ENCODE data around the gene TMEM259. TPM values are rescaled to one million over a fixed set of nuclear protein-coding genes. Genes with fewer than 3 reads are reported as not detected.

The TMEM259 gene
- total and polyA plus RNA-seq, 2 of the 13 experiments (the other 11 are each of a cell fraction or from before 2014, with no cell fraction given) = 64.7 to 164 TPM

GRCh38 chr19:1026783-1027649, 6.1 kb upstream of the TMEM259 start (continued):
- TF ChIP-seq HNRNPLL (IDR thresholded peaks at IDR 0.05; ENCODE audit: low read depth, low read length, poor library complexity, severe bottlenecking) (peak; percentile 29), ZNF20 (CRISPR knock-in tag; IDR thresholded peaks at IDR 0.05) (0 out of 2 replicates have a peak, but pooled peaks have one; percentile 45), ZMYM3 (CRISPR knock-in tag; IDR thresholded peaks at IDR 0.05) (no peak), HOXA5 (CRISPR knock-in tag; IDR thresholded peaks at IDR 0.05) (0 out of 2 replicates have a peak, but pooled peaks have one; percentile 34)

DNA sequence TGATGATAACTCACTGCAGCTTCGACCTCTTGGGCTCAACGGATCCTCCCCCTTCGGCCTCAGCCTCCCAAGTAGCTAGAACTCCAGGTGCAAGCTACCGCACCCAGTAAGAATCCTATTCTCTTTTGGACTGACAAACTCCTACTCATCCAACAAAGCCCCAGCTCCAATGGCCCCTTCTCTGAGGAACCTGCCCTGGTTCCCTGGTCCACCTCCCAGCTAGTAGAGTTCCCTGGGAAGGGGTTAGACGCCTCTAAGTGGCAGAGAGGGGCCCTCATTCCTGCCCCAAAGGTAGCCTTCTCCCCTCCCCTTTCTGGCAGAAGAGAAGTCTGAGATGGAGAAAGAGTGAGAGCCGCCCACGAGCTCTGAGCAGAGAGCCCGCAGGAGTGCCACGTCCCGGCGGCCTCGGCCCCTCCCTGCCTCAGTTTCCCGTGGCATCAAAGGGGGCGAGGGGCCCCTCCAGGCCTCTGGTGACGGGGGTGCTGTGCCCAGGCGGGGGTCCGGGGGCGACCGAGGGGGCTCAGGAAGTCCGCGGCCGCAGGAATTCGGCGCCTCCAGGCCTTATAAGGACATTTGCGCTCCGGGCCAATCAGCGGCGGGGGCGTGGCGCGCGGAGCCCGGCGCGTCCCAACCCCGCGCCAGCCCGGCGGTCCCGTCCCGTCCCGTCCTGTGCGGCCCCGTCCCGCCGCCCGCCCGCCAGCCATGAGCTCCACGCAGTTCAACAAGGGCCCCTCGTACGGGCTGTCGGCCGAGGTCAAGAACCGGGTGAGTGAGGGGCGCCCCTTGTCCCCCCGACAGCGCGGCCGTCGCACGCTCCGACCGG, 5.2 kb upstream of the TMEM259 start, which contains the start of gene CNN2:
Gene CNN2 (plus strand): TSS at position 649 of the 823 bp plus-strand sequence. CDS start 54 bp downstream, at position 703.
- ChIA-PET CTCF (ENCODE audit: low intra/inter-chr PET ratio, low total read pairs) (no interaction called here), POLR2A (interaction anchor here (0.7 to 6.7 kb wide), 19 partner anchors 11 to 346 kb away, joined by 3 to 71 read pairs (median 4); partner anchors contain the start of genes ABCA7, ARHGAP45, CIRBP and PTBP1)
- ATAC-seq (peak; percentile 89), FAIRE-seq (no peak), DNase-seq (ENCODE audit: low spot score) (peak; percentile 64)
- no peaks in the 10 kb centered on the region; a peak in 1 of 5 replicates for H3K27me3 ChIP-seq (ENCODE audit: control insufficient read depth in 1 of 2, insufficient read depth in 2 of 2, low read length in 2 of 2)
- WGBS (ENCODE audit: low lambda C conversion rate) = 0% methylated on average over 4 of the region's 63 CpGs
- H3K79me2 ChIP-seq (ENCODE audit: insufficient read depth, low read length) = peaks cover 27% of the 10 kb centered on the region
- peaks cover 24% of the 10 kb centered on the region for H3K4me1 ChIP-seq (ENCODE audit: insufficient read depth, low read length)
- H3K9me3 ChIP-seq (ENCODE audit: low read length) = no peaks in the 10 kb centered on the region
- peak within 1 kb of the TSS; percentile 97 for H3K4me2 ChIP-seq (ENCODE audit: low read depth, low read length)
- H3K36me3 ChIP-seq (replicated peaks in 1 of 2; ENCODE audit: control insufficient read depth in 1 of 2, insufficient read depth in 2 of 2, low read length in 2 of 2) = peaks cover 6% of the 10 kb centered on the region in 2 experiments; a peak in 3 of 5 replicates
- peak within 1 kb of the TSS; percentile 78 for H3K27ac ChIP-seq (ENCODE audit: extremely low read length, insufficient read depth, low read length)
- intact Hi-C loops (cut with micrococcal nuclease; ENCODE audit: unreplicated experiment) = no loop called here
- BruUV-seq (replicated peaks) = no TSS peak
- H4K20me1 ChIP-seq (ENCODE audit: insufficient read depth, low read length) = 0 out of 2 replicates have a peak, but pooled peaks cover 2% of the 10 kb centered on the region
- in situ Hi-C loops (cut with HindIII; ENCODE audit: extremely low pct_ligation_motif_present, low pct_unique_long_range_greater_than_20kb) = no loop called here
- peak within 1 kb of the TSS; percentile 66 to 93 (median 82) for H3K4me3 ChIP-seq (replicated peaks in 1 of 3; ENCODE audit: insufficient read depth in 1 of 3, low read depth in 2 of 3, low read length in 3 of 3)
- H3K9ac ChIP-seq (ENCODE audit: insufficient read depth, low read depth, low read length) = peak within 1 kb of the TSS; percentile 89
- no peak within 1 kb of the TSS for H2AFZ ChIP-seq (ENCODE audit: low read length)
- TF ChIP-seq ZBTB21 (CRISPR knock-in tag; IDR thresholded peaks at IDR 0.05) (no peak), ZSCAN22 (CRISPR knock-in tag; IDR thresholded peaks at IDR 0.05) (no peak), ZNF446 (CRISPR knock-in tag; IDR thresholded peaks at IDR 0.05) (peak; percentile 43; the same call in 1 of the 2 replicates), CTCF (CRISPR knock-in tag; IDR thresholded peaks at IDR 0.05) (no peak), ZNF792 (CRISPR knock-in tag; IDR thresholded peaks at IDR 0.05) (peak; percentile 13; the same call in 1 of the 2 replicates), ZNF12 (CRISPR knock-in tag; IDR thresholded peaks at IDR 0.05) (no peak), CCDC6 (CRISPR knock-in tag; IDR thresholded peaks at IDR 0.05) (no peak), ADNP (CRISPR knock-in tag; IDR thresholded peaks at IDR 0.05) (no peak), ZNF768 (CRISPR knock-in tag; IDR thresholded peaks at IDR 0.05) (peak; percentile 41; the same call in 1 of the 2 replicates), MYNN (CRISPR knock-in tag; IDR thresholded peaks at IDR 0.05; ENCODE audit: low read depth) (peak; percentile 22; the same call in 1 of the 2 replicates)
- TF ChIP-seq, protein P1, sequence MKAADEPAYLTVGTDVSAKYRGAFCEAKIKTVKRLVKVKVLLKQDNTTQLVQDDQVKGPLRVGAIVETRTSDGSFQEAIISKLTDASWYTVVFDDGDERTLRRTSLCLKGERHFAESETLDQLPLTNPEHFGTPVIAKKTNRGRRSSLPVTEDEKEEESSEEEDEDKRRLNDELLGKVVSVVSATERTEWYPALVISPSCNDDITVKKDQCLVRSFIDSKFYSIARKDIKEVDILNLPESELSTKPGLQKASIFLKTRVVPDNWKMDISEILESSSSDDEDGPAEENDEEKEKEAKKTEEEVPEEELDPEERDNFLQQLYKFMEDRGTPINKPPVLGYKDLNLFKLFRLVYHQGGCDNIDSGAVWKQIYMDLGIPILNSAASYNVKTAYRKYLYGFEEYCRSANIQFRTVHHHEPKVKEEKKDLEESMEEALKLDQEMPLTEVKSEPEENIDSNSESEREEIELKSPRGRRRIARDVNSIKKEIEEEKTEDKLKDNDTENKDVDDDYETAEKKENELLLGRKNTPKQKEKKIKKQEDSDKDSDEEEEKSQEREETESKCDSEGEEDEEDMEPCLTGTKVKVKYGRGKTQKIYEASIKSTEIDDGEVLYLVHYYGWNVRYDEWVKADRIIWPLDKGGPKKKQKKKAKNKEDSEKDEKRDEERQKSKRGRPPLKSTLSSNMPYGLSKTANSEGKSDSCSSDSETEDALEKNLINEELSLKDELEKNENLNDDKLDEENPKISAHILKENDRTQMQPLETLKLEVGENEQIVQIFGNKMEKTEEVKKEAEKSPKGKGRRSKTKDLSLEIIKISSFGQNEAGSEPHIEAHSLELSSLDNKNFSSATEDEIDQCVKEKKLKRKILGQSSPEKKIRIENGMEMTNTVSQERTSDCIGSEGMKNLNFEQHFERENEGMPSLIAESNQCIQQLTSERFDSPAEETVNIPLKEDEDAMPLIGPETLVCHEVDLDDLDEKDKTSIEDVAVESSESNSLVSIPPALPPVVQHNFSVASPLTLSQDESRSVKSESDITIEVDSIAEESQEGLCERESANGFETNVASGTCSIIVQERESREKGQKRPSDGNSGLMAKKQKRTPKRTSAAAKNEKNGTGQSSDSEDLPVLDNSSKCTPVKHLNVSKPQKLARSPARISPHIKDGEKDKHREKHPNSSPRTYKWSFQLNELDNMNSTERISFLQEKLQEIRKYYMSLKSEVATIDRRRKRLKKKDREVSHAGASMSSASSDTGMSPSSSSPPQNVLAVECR (CRISPR knock-in tag; IDR thresholded peaks at IDR 0.05; ENCODE audit: borderline replicate concordance) = peak; percentile 49; the same call in 1 of the 2 replicates

Data from HepG2 (cell line).